Right ventricle myocardium inferior (tissue), 1 donor: ENCODE results near the gene FGD1. TPM values are rescaled to one million over a fixed set of nuclear protein-coding genes. Genes with fewer than 3 reads are reported as not detected.
"Not testable (repeated sequence)": the region's sequence is repeated elsewhere in the genome, so short reads cannot be mapped to it uniquely, and the experiment has no call there.

ENCODE experiments used
- ATAC-seq: fragments of 200-7000 bp; cut with Tn5 transposase; one replicate; pipeline ENCODE4 v1.9.1; 2020; ENCODE audit warnings: mild to moderate bottlenecking, moderate library complexity
- DNase-seq: peaks from one replicate; pipeline ENCODE4 v3.0.0; 2021; ENCODE audit errors: missing footprints
- intact Hi-C: fragments of 100-400 bp; cut with DNase I; formaldehyde crosslinking; loops from one replicate; pipeline ENCODE4 v1.11.0; 2022
- long read RNA-seq: library from polyadenylated mRNA; unstranded; transcript quantifications from one replicate; pipeline ENCODE4 v2.0.0, GENCODE V29; 2021
- total RNA-seq: library from RNA; stranded (reverse); fragmentation: NEBNext Ultra II Directional; extraction: Animal tissue kit (Norgen Biotek cat#: 25700); gene quantifications from one replicate; pipeline ENCODE4 v1.2.1, GENCODE V29; 2021
- donor health status: DM: no; HTN: yes; CAD: no; lungs with severe emphysema.

FGD1 gene
- total RNA-seq = 6.4 TPM
- long read RNA-seq, full-length matches to known transcripts = 1 of 4 reads
- long read RNA-seq, partial matches to known transcripts = 3 of 4 reads
- long read RNA-seq, other reads (novel, unspliced or antisense) = 0 of 4 reads

GRCh38 chrX:54495814-54496516, at the start of gene FGD1:
TSS of gene FGD1 (minus strand) at chrX:54496234. CDS start at chrX:54495432, 802 bp downstream.
- ATAC-seq (peak; percentile 92), DNase-seq (peak; percentile 86)
- intact Hi-C loops = no loop called here

GRCh38 chrX:54542239-54542638, 46.2 kb upstream of the FGD1 start:
- DNase-seq, ATAC-seq, intact Hi-C loops: not testable (repeated sequence)

GRCh38 chrX:54540289-54540688, 44.3 kb upstream of the FGD1 start:
- intact Hi-C loops = no loop called here
- no peak for DNase-seq

GRCh38 chrX:54534271-54534670, 38.2 kb upstream of the FGD1 start:
- DNase-seq (no peak), ATAC-seq (no peak)
- intact Hi-C loops = loop anchor here (5.0 to 10.0 kb wide), 2 partner anchors 92 to 289 kb away; partner anchors contain the start of gene TSR2

More at GRCh38 chrX:54540289-54540688, 44.3 kb upstream of the FGD1 start:
- peak; percentile 60 for ATAC-seq

- no peak for ATAC-seq
- intact Hi-C loops = loop anchor here (5.0 to 10.0 kb wide), 2 partner anchors 88 to 286 kb away; partner anchors contain the start of gene TSR2
- DNase-seq = no peak
Observed at GRCh38 chrX:54530357-54530900, 34.4 kb upstream of the FGD1 start.

- intact Hi-C loops = loop anchor here (5.0 to 10.0 kb wide), 3 partner anchors 47 to 285 kb away; partner anchors contain the start of gene TSR2
- ATAC-seq (peak; percentile 96), DNase-seq (peak; percentile 94)
Observed at GRCh38 chrX:54529552-54530356, 33.7 kb upstream of the FGD1 start, which contains the start of gene GNL3L. TSS of gene GNL3L (plus strand) at chrX:54530219. CDS start at chrX:54532567, 2,348 bp downstream.

- DNase-seq (no peak), ATAC-seq (no peak)
- intact Hi-C loops = loop anchor here (5.0 kb wide), 1 partner anchor 47 kb away; no protein-coding TSS in a partner anchor
Observed at GRCh38 chrX:54529151-54529550, 33.1 kb upstream of the FGD1 start.

GRCh38 chrX:54509400-54509799, 13.4 kb upstream of the FGD1 start:
- ATAC-seq = peak; percentile 54
- intact Hi-C loops = no loop called here
- DNase-seq = no peak

GRCh38 chrX:54496936-54497335, 902 bp upstream of the FGD1 start:
- ATAC-seq (no peak), DNase-seq (no peak)
- intact Hi-C loops = no loop called here

- intact Hi-C loops = no loop called here
- no peak for DNase-seq
Observed at GRCh38 chrX:54496517-54496852, 451 bp upstream of the FGD1 start.

GRCh38 chrX:54494989-54495813, 833 bp downstream of the FGD1 start:
- peak; percentile 40 for ATAC-seq
- DNase-seq = no peak
- intact Hi-C loops = no loop called here

More at GRCh38 chrX:54496517-54496852, 451 bp upstream of the FGD1 start:
- ATAC-seq = no peak

GRCh38 chrX:54494166-54494988, 1.7 kb downstream of the FGD1 start:
- no peak for DNase-seq
- intact Hi-C loops = no loop called here
- no peak for ATAC-seq

- intact Hi-C loops = no loop called here
- ATAC-seq (no peak), DNase-seq (no peak)
Observed at GRCh38 chrX:54492340-54492739, 3.7 kb downstream of the FGD1 start.

- DNase-seq, intact Hi-C loops, ATAC-seq: not testable (repeated sequence)
Observed at GRCh38 chrX:54489819-54490218, 6.2 kb downstream of the FGD1 start.

- DNase-seq (no peak), ATAC-seq (no peak)
Observed at GRCh38 chrX:54484666-54485065, 11.4 kb downstream of the FGD1 start.

GRCh38 chrX:54483946-54484345, 12.1 kb downstream of the FGD1 start:
- intact Hi-C loops = loop anchor here (5.0 kb wide), 1 partner anchor 43 kb away; no protein-coding TSS in a partner anchor
- DNase-seq (no peak), ATAC-seq (no peak)

More at GRCh38 chrX:54484666-54485065, 11.4 kb downstream of the FGD1 start:
- intact Hi-C loops = loop anchor here (5.0 kb wide), 1 partner anchor 43 kb away; no protein-coding TSS in a partner anchor
